ENCODE data around the gene C1orf167. TPM values are rescaled to one million over a fixed set of nuclear protein-coding genes. Genes with fewer than 3 reads are reported as not detected.

C1orf167 gene
- total RNA-seq, 6 donors from 2014 or later, result 1.0 to 14.3 (median 8.8) TPM

DNA sequence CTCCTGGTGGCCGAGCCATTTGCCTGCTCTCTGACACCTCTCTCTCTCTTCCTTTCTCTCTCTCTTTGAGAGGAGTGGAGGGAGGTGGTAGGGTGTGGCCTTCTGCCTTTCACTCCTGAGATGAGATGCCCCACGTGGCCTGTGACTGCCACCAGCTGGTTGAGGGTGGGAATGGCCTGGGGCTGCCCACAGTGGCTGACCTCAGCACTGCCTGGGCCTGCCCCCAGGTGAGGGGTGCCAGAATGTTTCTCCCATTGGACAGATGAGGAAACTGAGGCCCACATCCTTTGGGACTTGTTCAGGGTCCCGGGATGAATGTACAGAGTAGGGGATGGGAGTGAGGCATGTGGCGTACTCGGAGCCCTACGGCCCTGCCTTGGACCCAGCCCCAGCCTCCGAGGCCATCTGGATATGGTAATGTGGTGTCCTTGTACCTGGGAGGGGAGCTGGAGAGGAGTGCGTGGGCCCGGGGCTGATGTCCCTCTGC lies 12.7 kb upstream of the C1orf167 start:
- peaks cover 4 to 18% (median 5%) of the 10 kb centered on the region in 4 donors for H3K4me1 ChIP-seq
- no peaks in the 10 kb centered on the region for H3K27me3 ChIP-seq
- peaks cover 6 to 71% (median 42%) of the 10 kb centered on the region in 4 donors for H3K36me3 ChIP-seq
- 63 to 74% methylated on average over 8 to 9 of the region's 9 CpGs for WGBS, 2 donors
- H3K9me3 ChIP-seq, result no peaks in the 10 kb centered on the region
- ATAC-seq (ENCODE audit: low FRiP score in 2 of 2), result peak; percentile 72 to 84
- H3K27ac ChIP-seq, result peak overlapping the region in 2 of 4 donors; percentile 57 to 74
- DNase-seq, result peak in 1 of 2 donors; percentile 81
- TF ChIP-seq, protein P1, sequence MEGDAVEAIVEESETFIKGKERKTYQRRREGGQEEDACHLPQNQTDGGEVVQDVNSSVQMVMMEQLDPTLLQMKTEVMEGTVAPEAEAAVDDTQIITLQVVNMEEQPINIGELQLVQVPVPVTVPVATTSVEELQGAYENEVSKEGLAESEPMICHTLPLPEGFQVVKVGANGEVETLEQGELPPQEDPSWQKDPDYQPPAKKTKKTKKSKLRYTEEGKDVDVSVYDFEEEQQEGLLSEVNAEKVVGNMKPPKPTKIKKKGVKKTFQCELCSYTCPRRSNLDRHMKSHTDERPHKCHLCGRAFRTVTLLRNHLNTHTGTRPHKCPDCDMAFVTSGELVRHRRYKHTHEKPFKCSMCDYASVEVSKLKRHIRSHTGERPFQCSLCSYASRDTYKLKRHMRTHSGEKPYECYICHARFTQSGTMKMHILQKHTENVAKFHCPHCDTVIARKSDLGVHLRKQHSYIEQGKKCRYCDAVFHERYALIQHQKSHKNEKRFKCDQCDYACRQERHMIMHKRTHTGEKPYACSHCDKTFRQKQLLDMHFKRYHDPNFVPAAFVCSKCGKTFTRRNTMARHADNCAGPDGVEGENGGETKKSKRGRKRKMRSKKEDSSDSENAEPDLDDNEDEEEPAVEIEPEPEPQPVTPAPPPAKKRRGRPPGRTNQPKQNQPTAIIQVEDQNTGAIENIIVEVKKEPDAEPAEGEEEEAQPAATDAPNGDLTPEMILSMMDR (IDR thresholded peaks at IDR 0.05), result peak in 5 of 6 experiments; percentile 61 to 89 (median 76)
- TF ChIP-seq POLR2A (IDR thresholded peaks at IDR 0.05), result no peak
- H3K4me3 ChIP-seq, result no peak overlapping the region

GRCh38 chr1:11749996-11750395 lies 12.0 kb upstream of the C1orf167 start:
- TF ChIP-seq, protein P1 (IDR thresholded peaks at IDR 0.05), result no peak
- TF ChIP-seq EP300 (IDR thresholded peaks at IDR 0.05) (no peak), POLR2A (IDR thresholded peaks at IDR 0.05) (no peak), POLR2AphosphoS5 (IDR thresholded peaks at IDR 0.05) (no peak)
- H3K4me3 ChIP-seq, result no peak overlapping the region
- peaks cover 6 to 64% (median 42%) of the 10 kb centered on the region in 4 donors for H3K36me3 ChIP-seq
- no peaks in the 10 kb centered on the region for H3K9me3 ChIP-seq
- H3K27ac ChIP-seq, result no peak overlapping the region
- H3K4me1 ChIP-seq, result peaks cover 4 to 18% (median 5%) of the 10 kb centered on the region in 4 donors
- WGBS, 2 donors, result 91 to 96% methylated on average over 14 to 15 of the region's 15 CpGs
- no peak for ATAC-seq (ENCODE audit: low FRiP score in 2 of 2)
- H3K27me3 ChIP-seq, result no peaks in the 10 kb centered on the region
- DNase-seq, result no peak

DNA sequence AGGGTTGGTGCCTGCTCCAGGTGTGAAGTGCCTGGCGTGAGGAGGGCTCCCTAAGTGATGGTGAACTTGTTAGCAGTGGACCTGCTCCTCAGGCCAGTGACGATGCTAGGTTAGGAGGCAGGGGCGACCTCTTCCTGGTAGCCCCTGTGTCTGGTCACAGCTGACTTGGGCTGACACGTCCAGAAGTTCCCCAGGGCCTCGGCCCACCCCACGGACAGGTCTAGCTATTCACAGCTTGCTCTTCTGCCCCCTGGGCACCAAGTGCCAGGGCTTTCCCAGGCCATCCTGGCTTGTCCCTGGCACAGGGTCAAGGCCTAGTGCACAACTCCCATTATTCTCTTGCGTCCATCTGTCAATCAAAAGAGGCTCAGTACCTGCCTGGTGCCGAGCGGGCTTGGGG lies 10.9 kb upstream of the C1orf167 start:
- H3K36me3 ChIP-seq, result peaks cover 3 to 54% (median 38%) of the 10 kb centered on the region in 4 donors
- TF ChIP-seq, protein P1 (IDR thresholded peaks at IDR 0.05), result no peak
- TF ChIP-seq POLR2A (IDR thresholded peaks at IDR 0.05) (no peak), EP300 (IDR thresholded peaks at IDR 0.05) (no peak), POLR2AphosphoS5 (IDR thresholded peaks at IDR 0.05) (no peak)
- H3K4me1 ChIP-seq, result peaks cover 4 to 18% (median 5%) of the 10 kb centered on the region in 4 donors
- no peaks in the 10 kb centered on the region for H3K9me3 ChIP-seq
- no peak overlapping the region for H3K27ac ChIP-seq
- ATAC-seq (ENCODE audit: low FRiP score in 2 of 2) (no peak), DNase-seq (no peak)
- 91 to 93% methylated on average over 6 to 9 of the region's 9 CpGs for WGBS, 2 donors
- no peak overlapping the region for H3K4me3 ChIP-seq
- H3K27me3 ChIP-seq, result no peaks in the 10 kb centered on the region

GRCh38 chr1:11752359-11753088 lies 9.5 kb upstream of the C1orf167 start:
- WGBS, 2 donors, result 51 to 62% methylated on average over 12 to 17 of the region's 17 CpGs
- Histone ChIP-seq H3K9me3 (no peaks in the 10 kb centered on the region), H3K36me3 (peaks cover 0 to 40% (median 30%) of the 10 kb centered on the region in 4 donors), H3K4me3 (no peak overlapping the region), H3K4me1 (peaks cover 4 to 18% (median 5%) of the 10 kb centered on the region in 4 donors), H3K27ac (no peak overlapping the region), H3K27me3 (no peaks in the 10 kb centered on the region)
- no peak for ATAC-seq (ENCODE audit: low FRiP score in 2 of 2)
- TF ChIP-seq EP300 (IDR thresholded peaks at IDR 0.05) (no peak), POLR2A (IDR thresholded peaks at IDR 0.05) (no peak), POLR2AphosphoS5 (IDR thresholded peaks at IDR 0.05) (no peak)
- TF ChIP-seq, protein P1 (IDR thresholded peaks at IDR 0.05), result no peak
- DNase-seq, result no peak
